Measurements from ENCODE around the gene TAS1R2.

The TAS1R2 gene

GRCh38 chr1:18805925-18806849 is 53.3 kb downstream of the TAS1R2 start:
- DNase-seq (ENCODE audit: insufficient read length, low spot score) (no peak), FAIRE-seq (no peak)
- no peak for TF ChIP-seq CTCF (IDR thresholded peaks at IDR 0.05; ENCODE audit: insufficient read depth, missing control alignments)

DNA sequence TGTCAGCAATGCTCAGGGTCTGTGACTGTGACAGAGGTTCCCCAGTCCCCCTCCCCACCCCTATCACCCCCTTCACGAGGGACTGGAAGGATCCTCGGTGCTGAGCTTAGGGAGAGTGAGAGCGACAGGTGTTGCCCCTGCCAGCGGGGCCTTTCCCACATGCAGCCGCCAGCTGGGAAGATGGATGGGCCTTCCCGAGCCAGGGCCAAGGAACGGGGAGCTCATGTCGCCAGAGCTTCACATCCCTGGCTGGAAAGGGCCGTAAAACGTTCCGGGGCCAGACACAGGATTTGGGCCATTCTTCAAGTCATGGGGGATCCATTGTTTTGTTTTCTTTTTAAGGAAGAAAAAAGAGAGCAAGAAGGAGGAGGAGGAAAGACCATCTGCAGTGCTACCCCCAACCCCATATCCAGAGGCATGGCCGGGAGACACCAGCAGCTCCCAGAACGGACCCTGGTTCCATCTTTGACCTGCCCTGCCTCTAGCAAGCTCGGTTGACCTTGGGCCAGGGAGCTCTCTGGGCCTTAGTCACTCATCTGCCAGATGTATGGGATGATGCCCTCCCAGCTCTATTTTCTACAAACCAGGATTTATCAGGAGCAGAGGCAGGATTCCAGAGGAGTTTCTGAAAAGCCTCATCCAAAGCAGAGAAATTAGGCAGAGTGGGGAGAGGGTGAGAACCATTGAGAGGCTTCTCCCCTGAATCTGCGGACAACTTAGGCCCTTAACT is 54.1 kb downstream of the TAS1R2 start:
- FAIRE-seq (no peak), DNase-seq (ENCODE audit: insufficient read length, low spot score) (no peak)
- no peak for TF ChIP-seq CTCF (IDR thresholded peaks at IDR 0.05; ENCODE audit: insufficient read depth, missing control alignments)

GRCh38 chr1:18803851-18804250 is 55.6 kb downstream of the TAS1R2 start:
- FAIRE-seq (no peak), DNase-seq (ENCODE audit: insufficient read length, low spot score) (no peak)
- TF ChIP-seq CTCF (IDR thresholded peaks at IDR 0.05; ENCODE audit: insufficient read depth, missing control alignments), result no peak

DNA sequence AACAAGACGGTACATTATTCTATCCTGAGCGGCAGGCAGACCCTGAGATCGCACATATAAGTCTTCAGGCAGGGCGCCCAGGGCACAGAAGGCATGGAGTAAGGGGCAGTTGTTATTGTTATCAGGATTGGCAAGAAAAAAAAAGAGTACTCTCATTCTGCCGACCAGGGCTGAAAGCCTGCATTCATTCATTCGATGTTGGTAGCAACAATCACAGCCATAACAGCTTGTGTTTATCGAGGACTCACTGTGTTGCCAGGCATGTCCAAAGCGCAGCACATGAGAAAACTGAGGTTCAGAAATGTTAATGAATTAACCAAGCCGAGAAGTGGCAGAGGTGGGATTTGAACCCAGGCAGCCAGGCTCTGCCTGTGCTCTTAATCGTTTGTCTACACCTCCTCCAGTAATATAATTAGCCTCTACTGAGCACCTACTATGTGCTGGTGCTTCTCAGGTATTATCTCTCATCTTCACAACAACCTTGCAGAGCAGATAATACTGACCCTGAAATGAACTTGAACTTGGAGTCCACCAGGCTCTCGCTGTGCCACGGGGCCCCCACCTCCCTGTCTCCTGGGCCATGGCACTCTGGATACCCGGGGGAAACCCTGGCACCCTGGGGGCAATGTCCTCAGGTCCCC is 56.2 kb downstream of the TAS1R2 start:
- FAIRE-seq, result no peak
- DNase-seq (ENCODE audit: insufficient read length, low spot score), result no peak
- no peak for TF ChIP-seq CTCF (IDR thresholded peaks at IDR 0.05; ENCODE audit: insufficient read depth, missing control alignments)

DNA sequence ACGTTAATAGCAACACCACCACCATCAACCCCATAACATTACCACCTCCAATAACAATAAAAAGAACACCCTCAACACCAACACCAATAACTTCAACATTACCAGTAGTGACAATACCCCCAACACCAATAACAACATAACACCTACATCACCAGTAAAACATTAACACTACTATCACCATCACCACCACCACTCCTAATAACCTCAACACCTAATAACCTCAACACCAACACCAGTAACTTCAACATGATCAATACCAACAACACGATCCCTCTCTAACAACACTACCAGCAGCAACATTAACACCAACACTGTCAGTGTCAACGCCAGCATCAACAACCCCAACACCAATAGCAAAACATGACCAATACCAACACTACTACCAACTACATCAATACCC is 57.2 kb downstream of the TAS1R2 start:
- FAIRE-seq (no peak), DNase-seq (ENCODE audit: insufficient read length, low spot score) (no peak)
- no peak for TF ChIP-seq CTCF (IDR thresholded peaks at IDR 0.05; ENCODE audit: insufficient read depth, missing control alignments)

GRCh38 chr1:18800258-18800657 is 59.2 kb downstream of the TAS1R2 start:
- DNase-seq (ENCODE audit: insufficient read length, low spot score), result no peak
- no peak for FAIRE-seq
- no peak for TF ChIP-seq CTCF (IDR thresholded peaks at IDR 0.05; ENCODE audit: insufficient read depth, missing control alignments)
